HEK293T (cell line): Measurements from ENCODE around the gene ARL8A.
"Not testable (repeated sequence)": the region's sequence is repeated elsewhere in the genome, so short reads cannot be mapped to it uniquely, and the experiment has no call there.

ENCODE experiments used
- CTCF ChIA-PET: fragments of 350-600 bp; formaldehyde crosslinking; extraction: SDS; loops from one replicate; lab custom pipeline; 2021; ENCODE audit warnings: antibody characterized with exemption, inconsistent platforms; lab: Yijun Ruan, JAX
- POLR2A ChIA-PET: fragments of 350-600 bp; formaldehyde crosslinking; extraction: SDS; loops from one replicate; lab custom pipeline; 2020; ENCODE audit warnings: antibody characterized with exemption, inconsistent platforms; lab: Yijun Ruan, JAX
- DNase-seq: peaks from one replicate; pipeline ENCODE4 v3.0.0; 2012; ENCODE audit warnings: mixed read lengths; ENCODE audit errors: extremely low spot score
- BHLHE40 ChIP-seq: fragments of 450-650 bp; IDR thresholded peaks from 2 replicates; pipeline ENCODE4 v1.6.1; 2016; ENCODE audit warnings: mild to moderate bottlenecking, moderate library complexity, borderline replicate concordance
- CTBP1 ChIP-seq: fragments of 450-650 bp; IDR thresholded peaks from 2 replicates; pipeline ENCODE4 v1.6.1; 2016; ENCODE audit warnings: borderline replicate concordance
- ELF4 ChIP-seq: fragments of 450-650 bp; IDR thresholded peaks from 2 replicates; pipeline ENCODE4 v1.6.1; 2017; ENCODE audit warnings: antibody characterized with exemption
- FOXA1 ChIP-seq: fragments of 450-650 bp; IDR thresholded peaks from 2 replicates; pipeline ENCODE4 v1.6.1; 2016; ENCODE audit warnings: mild to moderate bottlenecking
- FOXK2 ChIP-seq: fragments of 450-650 bp; IDR thresholded peaks from 2 replicates; pipeline ENCODE4 v1.6.1; 2016; ENCODE audit warnings: mild to moderate bottlenecking
- FOXM1 ChIP-seq: fragments of 450-650 bp; IDR thresholded peaks from 2 replicates; pipeline ENCODE4 v1.6.1; 2017; ENCODE audit warnings: mild to moderate bottlenecking, borderline replicate concordance
- HDGF ChIP-seq: fragments of 450-650 bp; IDR thresholded peaks from 2 replicates; pipeline ENCODE4 v1.6.1; 2017; ENCODE audit warnings: antibody characterized with exemption, borderline replicate concordance
- L3MBTL2 ChIP-seq: fragments of 450-650 bp; conservative IDR thresholded peaks from 2 replicates; pipeline ENCODE4 v1.6.1; 2016; ENCODE audit warnings: mild to moderate bottlenecking
- LEF1 ChIP-seq: fragments of 450-650 bp; IDR thresholded peaks from 2 replicates; pipeline ENCODE4 v1.6.1; 2017; ENCODE audit warnings: mild to moderate bottlenecking, borderline replicate concordance
- NFRKB ChIP-seq: fragments of 450-650 bp; IDR thresholded peaks from 2 replicates; pipeline ENCODE4 v1.6.1; 2016; ENCODE audit warnings: mild to moderate bottlenecking, moderate library complexity
- SP1 ChIP-seq: fragments of 450-650 bp; IDR thresholded peaks from 2 replicates; pipeline ENCODE4 v1.6.1; 2017
- SUZ12 ChIP-seq: fragments of 450-650 bp; IDR thresholded peaks from 2 replicates; pipeline ENCODE4 v1.6.1; 2016; ENCODE audit warnings: mild to moderate bottlenecking
- TARDBP ChIP-seq: fragments of 450-650 bp; IDR thresholded peaks from 2 replicates; pipeline ENCODE4 v1.6.1; 2016
- ZNF384 ChIP-seq: fragments of 450-650 bp; IDR thresholded peaks from 2 replicates; pipeline ENCODE4 v1.6.1; 2016
- TF ChIP-seq, protein P1 (sequence below): fragments of 450-650 bp; IDR thresholded peaks from 2 replicates; pipeline ENCODE4 v1.6.1; 2016

Gene ARL8A

DNA sequence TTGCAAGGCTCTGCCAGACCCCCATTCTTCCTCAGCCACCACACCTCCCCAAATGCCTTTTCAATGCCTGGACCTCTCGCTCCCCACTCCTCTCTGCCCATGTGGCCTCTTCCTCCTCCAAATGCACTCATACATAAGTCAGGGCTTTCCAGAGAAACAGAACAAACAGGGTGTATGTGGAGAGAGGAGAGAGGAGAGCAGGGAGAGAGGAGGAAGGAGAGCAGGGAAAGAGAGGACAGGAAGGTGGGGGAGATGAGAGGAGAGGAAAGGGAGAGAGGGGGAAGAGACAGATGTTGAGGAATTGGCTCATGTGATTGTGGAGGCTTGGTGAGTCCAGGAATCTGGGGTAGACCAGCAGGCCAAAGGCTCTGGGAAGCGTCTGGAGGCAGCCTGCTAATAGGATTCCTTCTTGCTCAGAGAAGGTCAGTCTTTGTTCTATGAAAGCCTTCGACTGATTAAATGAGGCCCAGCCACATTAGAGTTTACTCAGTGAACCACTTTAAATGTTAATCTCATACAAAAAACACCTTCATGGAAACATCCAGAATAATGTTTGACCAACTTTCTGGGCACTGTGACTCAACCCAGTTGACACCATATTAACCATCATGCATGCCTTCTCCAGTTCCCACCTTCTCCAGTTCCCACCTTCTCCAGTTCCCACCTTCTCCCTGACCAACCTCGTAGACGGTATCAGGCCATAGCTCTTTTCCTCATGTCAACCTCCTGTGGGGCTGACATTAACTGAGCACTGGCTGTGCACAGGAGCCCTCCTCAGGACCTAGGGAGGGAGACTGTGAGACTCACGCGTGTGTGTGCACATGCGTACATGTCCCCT lies 37.7 kb upstream of the ARL8A start:
- DNase-seq, result no peak
- ChIA-PET CTCF (no interaction called here), POLR2A (no interaction called here)
- TF ChIP-seq HDGF (no peak), L3MBTL2 (no peak), SUZ12 (no peak), ELF4 (no peak), SP1 (no peak), TARDBP (no peak), FOXK2 (no peak), NFRKB (no peak), LEF1 (no peak), BHLHE40 (no peak)
- TF ChIP-seq, protein P1, sequence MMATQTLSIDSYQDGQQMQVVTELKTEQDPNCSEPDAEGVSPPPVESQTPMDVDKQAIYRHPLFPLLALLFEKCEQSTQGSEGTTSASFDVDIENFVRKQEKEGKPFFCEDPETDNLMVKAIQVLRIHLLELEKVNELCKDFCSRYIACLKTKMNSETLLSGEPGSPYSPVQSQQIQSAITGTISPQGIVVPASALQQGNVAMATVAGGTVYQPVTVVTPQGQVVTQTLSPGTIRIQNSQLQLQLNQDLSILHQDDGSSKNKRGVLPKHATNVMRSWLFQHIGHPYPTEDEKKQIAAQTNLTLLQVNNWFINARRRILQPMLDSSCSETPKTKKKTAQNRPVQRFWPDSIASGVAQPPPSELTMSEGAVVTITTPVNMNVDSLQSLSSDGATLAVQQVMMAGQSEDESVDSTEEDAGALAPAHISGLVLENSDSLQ, result no peak

DNA sequence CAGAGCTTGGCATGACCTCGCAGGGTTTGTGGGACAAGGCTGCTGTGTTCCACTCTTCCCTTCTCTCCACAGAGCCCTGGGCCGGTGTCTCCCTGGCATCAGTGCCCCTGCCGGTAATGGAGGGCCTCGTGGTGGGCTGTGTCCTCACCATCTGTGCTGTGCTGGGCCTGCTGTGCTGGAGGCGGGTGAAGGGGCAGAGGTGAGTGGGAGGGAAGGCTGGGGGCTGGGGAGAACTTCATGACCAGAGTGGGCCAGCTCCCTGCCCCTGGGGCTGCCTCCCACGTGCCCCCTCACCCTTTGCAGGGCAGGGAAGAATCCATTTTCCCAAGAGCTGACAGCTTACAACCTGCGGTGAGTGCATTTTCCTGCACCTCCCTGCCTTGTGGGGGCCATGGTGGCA lies 37.0 kb upstream of the ARL8A start:
- ChIA-PET POLR2A (no interaction called here), CTCF (no interaction called here)
- TF ChIP-seq LEF1, result no peak
- no peak for TF ChIP-seq BHLHE40
- TF ChIP-seq L3MBTL2, result no peak
- TF ChIP-seq FOXK2, result no peak
- TF ChIP-seq, protein P1, result no peak
- TF ChIP-seq ELF4, result no peak
- no peak for DNase-seq

DNA sequence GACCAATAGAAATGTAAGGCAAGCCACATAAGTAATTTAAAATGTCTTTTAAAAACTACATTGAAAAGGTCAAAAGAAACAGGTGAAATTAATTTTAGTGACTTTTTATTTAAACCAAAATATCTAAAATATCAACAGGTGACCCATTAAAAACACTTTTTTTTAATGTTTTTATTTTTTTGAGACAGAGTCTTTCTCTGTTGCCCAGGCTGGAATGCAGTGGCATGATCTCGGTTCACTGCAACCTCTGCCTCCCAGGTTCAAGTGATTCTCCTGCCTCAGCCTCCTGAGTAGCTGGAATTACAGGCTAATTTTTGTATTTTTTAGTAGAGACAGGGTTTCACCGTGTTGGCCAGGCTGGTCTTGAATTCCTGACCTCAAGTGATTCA lies 36.2 kb upstream of the ARL8A start:
- POLR2A ChIA-PET, result interaction anchor here (1.3 kb wide), 1 partner anchor 161 kb away, joined by 6 read pairs; the partner anchor contains the start of gene UBE2T
- CTCF ChIA-PET, result interaction anchor here (1.2 to 2.0 kb wide), 2 partner anchors 8 to 12 kb away, joined by 4 to 12 read pairs; no protein-coding TSS in a partner anchor
- DNase-seq, result not testable (repeated sequence)

DNA sequence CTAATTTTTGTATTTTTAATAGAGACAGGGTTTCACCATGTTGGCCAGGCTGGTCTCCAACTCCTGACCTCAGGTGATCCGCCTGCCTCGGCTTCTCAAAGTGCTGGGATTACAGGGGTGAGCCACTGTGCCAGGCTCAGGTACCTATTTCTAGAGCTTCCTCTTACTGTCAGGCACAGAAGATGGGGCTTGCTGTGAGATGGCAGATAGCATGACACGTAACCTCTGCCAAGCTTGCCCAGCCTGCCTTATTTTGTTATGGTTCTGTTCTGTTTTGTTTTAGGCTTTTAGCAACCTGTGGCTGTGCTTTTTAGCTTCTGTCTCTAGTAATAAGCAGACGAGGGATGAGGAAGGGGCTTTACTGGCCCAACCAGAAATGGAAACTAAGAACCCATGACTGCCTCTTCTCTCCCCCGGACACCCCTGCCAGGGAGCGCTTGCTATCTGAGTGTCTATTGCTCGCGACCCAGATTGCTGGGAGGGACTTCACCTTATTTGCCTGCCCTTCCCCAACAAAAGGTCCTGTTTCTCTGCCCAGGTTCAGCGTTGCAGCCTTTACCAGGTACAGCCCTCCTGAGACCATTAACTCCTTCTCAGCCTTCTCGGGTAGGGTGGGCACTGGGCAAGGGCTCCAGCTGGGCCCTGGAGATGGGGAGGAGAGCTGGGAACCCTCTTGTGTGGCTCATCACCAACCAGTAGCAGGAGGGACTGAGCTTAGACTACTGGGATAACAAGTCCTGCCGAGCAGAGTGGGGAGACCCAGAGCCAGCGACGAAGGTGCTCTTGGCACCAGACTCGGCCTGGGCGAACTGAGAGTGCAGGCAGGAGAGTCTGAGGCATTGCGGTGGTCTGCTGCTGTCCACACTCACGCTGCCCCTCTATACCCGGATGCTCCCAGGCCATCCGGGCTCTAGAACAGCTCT lies 35.6 kb upstream of the ARL8A start:
- CTCF ChIA-PET, result interaction anchor here (1.2 to 2.0 kb wide), 2 partner anchors 9 to 13 kb away, joined by 4 to 12 read pairs; no protein-coding TSS in a partner anchor
- TF ChIP-seq, protein P1, result no peak
- no peak for TF ChIP-seq SUZ12
- TF ChIP-seq ELF4, result no peak
- no peak for TF ChIP-seq CTBP1
- no peak for TF ChIP-seq FOXM1
- no peak for TF ChIP-seq SP1
- TF ChIP-seq HDGF, result no peak
- no peak for TF ChIP-seq FOXK2
- TF ChIP-seq BHLHE40, result no peak
- no peak for TF ChIP-seq NFRKB
- no peak for TF ChIP-seq TARDBP
- TF ChIP-seq LEF1, result no peak
- no peak for TF ChIP-seq FOXA1
- POLR2A ChIA-PET, result interaction anchor here (1.3 kb wide), 1 partner anchor 162 kb away, joined by 6 read pairs; the partner anchor contains the start of gene UBE2T
- DNase-seq, result no peak

DNA sequence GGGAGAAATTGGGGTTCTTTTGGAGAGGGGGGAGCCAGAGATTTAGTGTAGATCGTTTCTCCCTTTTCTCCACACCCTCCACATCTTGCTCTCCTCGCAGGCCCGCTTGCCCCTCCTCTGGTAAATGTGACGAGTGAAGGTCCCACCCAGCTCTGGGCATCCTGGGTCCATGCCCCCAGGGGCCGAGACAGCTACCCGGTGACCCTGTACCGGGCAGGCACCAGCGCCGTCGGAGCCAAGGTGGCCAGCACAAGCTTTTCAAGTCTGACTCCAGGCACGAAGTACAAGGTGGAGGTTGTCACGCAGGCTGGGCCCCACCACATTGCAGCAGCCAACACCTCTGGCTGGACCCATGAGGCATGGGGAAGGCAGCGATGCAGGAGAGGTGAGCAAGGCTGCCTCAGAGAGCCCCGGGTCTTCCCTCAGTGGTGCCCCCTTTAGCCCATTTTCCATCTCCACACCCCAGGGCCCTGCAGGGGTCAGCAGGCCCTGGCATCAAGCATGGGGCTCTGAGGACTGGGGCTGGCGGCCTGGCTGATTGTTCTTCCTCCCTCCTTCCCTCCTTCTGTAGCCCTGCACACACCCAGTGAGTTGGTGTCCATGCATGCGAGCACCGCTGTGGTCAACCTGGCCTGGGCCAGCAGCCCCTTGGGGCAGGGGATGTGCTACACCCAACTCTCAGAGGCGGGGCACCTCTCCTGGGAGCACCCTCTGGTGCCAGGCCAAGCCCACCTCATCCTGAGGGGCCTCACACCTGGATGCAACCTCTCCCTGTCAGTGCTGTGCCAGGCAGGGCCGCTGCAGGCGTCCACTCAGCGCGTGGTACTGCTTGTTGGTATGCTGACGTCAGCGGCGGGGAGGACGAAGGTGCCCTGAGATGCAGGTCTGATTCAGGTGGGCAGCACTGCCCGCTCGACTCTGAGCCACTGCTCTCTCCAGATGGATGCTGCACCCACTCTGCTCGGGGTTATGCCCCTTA lies 32.7 kb upstream of the ARL8A start:
- ChIA-PET CTCF (interaction anchor here (1.0 to 1.3 kb wide), 2 partner anchors 9 to 22 kb away, joined by 3 to 4 read pairs; no protein-coding TSS in a partner anchor), POLR2A (no interaction called here)
- TF ChIP-seq TARDBP (no peak), NFRKB (no peak), SUZ12 (no peak), FOXK2 (no peak), ZNF384 (no peak)
- DNase-seq, result no peak
